ENCODE measurements around the gene PEA15.

PEA15 gene

DNA sequence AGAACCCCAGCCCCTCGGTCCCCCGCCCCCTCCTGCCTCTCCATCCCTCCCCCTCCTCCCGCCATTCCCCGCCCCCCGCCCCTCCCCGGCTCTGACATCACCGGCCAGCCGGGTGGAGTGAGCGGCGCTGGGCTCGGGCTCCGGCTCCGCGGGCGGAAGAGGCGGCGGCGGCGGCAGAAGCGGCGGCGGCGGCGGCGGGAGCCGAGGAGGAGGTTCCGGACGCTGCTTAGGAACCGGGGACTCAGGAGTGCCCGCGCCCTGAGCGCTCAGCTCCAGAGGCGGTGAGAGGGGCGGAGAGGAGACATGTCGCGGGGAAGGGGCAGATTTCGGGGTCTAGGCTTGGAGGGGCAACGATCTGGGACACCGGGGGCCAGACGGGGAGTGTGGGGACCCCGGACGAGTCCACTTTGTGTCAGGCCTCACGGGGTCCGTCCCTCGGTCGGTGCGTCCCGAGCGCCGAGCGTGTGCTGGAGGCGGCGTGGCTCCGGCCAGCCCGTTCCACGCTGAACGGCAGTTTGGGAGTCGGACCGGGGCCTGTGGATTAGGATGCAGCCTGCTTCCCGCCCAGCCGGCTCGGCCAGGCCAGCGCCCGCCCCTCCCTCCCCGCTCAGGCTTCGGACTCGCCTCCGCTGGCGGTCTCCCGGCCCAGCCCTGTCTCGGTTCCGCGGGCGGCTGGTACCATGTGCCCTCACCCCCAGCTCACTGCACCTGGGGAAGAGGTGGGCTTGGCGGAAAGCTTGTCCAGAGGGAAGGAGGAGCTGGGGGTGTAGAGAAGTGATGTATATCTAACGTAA, at the start of gene PEA15:
Gene PEA15, plus strand, starts transcription at position 143 of the 794 bp plus-strand sequence. CDS start 6,161 bp downstream, outside the sequence.
- peak in 52 of 56 donors; percentile 15 to 90 (median 71) for DNase-seq

DNA sequence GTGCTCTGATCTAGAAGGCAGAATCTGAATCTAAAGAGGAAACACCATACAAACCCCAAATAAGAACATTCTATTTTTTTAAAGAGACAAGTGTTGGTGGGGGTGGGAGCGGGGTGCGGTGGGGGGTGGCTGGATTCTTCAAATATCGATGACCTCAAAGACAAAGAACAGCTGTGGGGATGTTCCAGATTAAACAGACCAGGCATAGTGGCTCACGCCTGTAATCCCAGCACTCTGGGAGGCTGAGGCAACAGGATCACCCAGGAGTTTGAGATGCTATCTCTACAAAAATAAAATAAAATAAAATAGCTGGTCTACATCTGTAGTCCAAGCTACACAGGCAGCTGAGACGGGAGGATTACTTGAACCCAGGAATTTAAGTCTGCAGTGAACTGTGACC, 48.8 kb upstream of the PEA15 start:
- DNase-seq = no peak

DNA sequence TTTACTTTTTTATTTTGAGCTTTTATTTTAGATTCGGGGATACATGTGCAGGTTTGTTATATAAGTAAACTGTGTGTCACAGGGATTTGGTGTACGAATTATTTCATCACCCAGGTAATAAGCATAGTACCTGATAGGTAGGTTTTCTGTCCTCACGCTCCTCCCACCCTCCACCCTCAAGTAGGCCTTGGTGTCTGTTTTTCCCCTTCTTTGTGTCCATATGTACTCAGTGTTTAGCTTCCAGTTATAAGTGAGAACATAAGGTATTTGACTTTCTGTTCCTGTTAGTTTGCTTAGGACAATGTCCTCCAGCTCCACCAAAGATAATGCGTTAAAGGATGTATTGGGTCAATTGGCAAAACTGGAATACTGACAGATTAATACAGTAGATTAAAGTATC, 48.0 kb upstream of the PEA15 start:
- no peak for DNase-seq

- DNase-seq = no peak
Measured at GRCh38 chr1:160158031-160158430, 47.2 kb upstream of the PEA15 start.

DNA sequence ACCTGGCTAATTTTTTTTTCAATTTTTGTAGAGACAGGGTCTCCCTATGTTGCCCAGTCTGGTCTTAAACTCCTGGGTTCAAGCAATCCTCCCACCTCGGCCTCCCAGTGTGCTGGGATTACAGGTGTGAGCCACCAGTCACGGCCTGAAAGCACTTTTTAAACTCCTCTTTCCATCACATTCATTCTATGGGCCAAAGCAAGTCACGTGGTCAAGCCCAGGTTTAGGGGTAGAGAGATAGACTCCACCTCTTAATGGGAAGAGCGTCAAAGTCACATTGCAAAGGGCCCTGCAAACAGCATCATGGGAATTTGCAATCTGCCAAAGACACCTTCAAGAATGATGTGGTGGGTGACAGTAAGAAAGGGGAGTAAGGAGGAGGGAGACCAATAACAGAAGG, 46.6 kb upstream of the PEA15 start:
- DNase-seq = no peak

DNA sequence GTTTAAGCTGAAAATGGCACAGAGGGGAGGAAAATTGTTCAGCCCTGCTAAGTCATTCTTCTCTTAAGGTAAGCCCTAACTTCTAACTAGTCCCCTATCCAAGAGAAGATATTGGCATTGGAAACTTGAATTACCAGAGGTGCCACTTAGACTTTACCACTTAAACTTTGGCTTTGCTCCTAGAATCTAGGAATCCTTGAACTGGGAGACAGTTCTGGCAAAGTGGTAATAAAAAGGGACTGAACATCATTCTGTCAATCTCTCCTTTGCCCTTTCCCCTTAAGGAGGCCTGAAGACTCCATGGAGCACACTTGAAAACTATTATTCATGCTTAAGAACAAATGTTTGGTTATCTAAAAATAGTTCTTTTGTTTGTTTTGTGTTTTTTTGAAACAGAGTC, 45.3 kb upstream of the PEA15 start:
- DNase-seq = no peak

DNA sequence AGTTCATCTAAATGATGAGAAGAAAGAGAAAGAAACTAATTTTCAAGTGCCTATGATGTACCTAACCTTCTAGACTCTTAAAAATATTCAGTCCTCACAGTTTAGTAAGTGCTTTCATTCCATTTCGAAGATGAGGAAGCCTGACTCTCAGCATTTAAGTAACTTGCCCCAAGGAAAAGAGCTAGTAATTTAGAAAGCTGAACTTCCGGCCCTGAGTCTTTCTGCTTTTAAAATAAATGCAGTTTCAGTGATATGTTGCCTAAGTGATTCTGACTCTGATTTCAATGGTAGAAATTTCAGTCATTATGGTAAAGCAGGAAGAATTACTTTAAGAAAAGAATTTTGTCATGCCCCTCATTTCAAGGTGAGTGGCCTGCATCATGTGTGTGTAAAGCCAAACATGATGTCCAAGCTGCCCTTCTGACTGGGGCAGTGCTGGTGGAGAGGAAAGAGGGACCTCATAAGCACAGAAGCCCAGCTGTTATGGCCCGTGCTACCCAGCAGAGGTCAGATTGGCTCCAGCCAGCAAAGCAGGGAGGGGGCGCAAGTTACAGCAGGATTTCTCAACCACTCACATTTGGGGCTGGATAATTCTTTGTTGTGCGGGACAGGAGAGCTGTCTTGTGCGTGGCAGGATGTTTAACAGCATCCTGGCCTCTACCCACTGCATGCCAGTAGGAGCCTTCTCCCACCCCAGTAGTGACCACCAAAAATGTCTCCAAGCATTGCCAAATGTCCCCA, 43.0 kb upstream of the PEA15 start:
- DNase-seq = peak in 21 of 56 donors; percentile 4 to 46 (median 20)

GRCh38 chr1:160162931-160163330, 42.3 kb upstream of the PEA15 start:
- no peak for DNase-seq

DNA sequence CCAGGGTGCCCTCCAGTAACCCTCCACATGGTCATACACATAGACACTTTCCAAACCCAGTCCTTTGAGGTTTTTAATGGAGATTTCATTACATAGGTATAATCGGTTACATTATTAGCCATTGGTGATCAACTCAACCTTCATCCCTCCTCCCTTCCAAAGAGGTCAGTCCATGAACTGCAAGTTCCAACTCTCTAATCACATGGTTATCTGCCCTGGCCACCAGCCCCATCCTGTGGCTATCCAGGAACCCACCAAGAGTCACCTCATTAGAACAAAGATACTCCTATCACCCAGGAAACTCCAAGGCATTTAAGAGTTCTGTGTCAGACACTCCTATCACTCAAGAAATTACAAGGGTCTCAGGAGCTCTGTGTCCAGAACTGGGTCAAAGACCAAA, 41.6 kb upstream of the PEA15 start:
- no peak for DNase-seq

GRCh38 chr1:160164121-160164520, 41.1 kb upstream of the PEA15 start:
- no peak for DNase-seq

DNA sequence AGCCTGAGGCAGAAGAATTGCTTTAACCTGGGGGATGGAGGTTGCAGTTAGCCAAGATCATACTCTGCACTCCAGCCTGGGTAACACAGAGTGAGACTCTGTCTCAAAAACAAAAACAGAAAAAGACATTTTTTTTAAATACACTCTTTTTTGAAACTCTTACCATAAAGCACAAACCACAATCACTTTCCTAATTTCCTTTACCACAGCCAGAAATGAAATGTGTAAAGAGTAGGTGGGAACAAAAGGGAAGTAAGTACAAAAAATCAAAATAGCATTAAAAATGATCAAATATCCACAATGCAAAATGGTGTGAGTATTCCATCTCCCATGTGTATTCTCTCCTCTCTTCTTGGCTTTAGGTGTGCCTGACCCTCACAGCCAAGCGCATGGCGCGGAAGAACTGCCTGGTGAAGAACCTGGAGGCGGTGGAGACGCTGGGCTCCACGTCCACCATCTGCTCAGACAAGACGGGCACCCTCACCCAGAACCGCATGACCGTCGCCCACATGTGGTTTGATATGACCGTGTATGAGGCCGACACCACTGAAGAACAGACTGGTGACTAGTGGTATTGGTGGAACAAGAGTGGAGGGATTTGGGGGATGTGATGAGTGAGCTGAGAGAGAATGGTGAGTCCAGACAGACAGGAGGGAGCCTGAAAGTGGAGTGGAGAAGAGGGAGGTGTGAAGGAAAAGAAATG, 38.9 kb upstream of the PEA15 start:
- no peak for DNase-seq

DNA sequence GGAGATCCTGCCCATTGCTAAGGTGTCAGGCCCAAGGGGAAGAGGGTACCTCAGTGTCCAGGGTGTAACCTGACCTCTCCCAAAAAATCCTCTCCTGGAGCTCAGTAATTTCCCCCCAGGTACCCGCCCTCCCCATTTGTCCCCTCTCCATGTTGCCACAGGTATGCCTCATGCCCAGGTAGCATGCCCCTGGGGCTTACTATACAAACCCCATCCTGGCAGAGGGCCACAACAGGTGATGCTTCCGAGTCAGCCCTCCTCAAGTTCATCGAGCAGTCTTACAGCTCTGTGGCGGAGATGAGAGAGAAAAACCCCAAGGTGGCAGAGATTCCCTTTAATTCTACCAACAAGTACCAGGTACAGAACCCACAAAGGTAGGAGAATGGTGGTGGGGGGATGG, 38.1 kb upstream of the PEA15 start:
- no peak for DNase-seq

GRCh38 chr1:160167580-160167979, 37.6 kb upstream of the PEA15 start:
- no peak for DNase-seq

GRCh38 chr1:160168016-160168415, 37.2 kb upstream of the PEA15 start:
- no peak for DNase-seq

DNA sequence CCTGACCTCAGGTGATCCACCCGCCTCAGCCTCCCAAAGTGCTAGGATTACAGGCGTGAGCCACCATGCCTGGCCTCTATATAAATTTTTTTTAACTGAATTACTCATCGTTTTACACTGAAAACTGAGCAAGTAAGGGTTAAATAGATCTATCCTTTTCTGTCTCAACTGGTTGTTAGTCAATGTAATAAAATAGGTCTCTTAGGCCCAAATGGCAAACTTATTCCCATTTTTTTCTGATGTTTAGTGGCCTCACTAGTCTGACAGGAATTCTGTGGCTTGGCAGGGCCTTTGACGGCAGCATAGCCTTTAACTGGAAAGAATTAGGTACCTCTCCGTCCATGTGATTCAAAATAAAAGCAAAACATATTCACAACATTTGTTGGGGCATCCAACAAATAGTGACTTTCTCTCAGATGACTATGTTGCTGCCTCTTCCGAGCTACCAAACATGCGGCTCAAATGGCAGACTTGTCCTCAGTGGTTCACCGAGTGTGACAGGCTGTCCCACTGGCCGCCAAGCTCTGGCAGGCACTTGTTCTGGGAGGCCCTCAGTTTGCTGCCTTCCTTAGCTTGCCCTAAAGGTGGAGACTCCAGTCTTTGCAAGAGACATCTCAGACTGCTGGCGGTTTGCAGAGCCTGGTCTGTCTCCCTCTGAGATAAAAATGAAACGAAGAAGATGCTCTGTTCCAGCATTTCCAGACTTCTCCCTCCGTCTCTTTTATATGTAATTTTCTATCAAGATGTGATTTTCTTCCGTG, 36.4 kb upstream of the PEA15 start:
- peak in 1 of 56 donors; percentile 13 for DNase-seq

GRCh38 chr1:160169553-160170399, 35.4 kb upstream of the PEA15 start:
- DNase-seq = no peak

DNA sequence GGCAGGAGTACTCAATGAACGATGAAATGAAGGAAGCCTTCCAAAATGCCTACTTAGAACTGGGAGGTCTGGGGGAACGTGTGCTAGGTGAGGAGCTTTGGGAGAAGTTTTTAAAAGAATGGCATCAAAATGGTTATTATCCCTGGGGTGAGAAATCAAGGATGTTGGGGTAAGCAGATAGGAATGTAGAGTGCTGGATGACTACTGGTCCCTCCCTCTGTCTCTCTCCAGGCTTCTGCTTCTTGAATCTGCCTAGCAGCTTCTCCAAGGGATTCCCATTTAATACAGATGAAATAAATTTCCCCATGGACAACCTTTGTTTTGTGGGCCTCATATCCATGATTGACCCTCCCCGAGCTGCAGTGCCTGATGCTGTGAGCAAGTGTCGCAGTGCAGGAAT, 33.8 kb upstream of the PEA15 start:
- DNase-seq = no peak

- no peak for DNase-seq
Measured at GRCh38 chr1:160171980-160172379, 33.2 kb upstream of the PEA15 start.

DNA sequence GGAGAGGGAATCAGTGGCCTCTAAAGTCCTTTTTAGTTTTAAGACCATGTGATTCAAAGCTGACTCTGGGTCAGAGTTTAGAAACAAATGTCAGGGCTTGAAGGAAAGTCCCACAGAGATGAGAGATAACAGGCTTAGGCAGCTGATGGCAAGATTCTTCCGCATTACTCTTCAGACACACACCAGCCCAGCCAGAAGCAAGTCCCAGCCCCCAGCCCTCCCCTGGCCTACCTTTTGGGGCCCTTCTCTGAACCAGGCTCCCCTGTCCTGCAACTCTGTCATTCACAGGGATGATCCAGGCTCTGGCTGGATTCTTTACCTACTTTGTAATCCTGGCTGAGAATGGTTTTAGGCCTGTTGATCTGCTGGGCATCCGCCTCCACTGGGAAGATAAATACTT, 28.0 kb upstream of the PEA15 start:
- DNase-seq = no peak

DNA sequence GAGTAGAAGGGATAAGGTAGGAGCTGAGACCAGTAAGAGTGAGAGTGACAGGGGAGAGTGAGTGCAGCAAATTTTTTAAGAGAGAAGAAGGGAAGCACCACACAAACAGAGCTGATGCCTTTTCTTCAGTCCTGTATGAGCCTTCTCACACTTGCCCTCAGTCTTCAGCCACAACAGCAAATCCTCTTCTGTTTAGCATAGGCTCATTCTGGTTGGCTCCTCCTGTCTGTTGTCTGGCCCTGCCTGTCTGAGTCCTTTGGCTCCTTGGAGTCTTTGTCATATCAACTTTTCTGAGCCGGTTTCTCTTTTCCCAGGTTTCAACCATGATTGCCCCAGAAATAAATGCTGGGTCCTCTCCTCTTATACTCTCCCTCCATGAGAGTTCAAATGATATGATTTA, 27.5 kb upstream of the PEA15 start:
- no peak for DNase-seq

DNA sequence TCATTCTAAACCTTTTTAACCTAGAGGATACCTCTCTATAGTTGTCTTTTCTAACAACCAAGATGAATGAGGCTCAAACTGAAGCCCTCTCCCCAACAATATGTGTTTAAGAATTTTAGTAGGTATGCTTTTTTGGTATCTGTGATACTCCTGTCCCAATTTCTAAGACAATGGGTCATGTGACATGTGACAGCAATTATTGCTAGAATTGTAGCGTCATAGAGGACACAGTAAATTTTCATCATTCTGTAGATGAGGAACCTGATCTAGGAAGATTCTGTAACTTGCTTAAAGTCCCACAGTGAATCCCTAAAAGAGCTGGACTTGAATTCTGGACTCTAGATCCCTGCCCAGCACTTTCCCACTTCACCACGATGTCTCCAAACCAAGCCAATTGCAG, 26.5 kb upstream of the PEA15 start:
- no peak for DNase-seq

Measured in nucleus accumbens (tissue), 56 donors.